Measurements from ENCODE around the gene SPHK2. TPM values are rescaled to one million over a fixed set of nuclear protein-coding genes. Genes with fewer than 3 reads are reported as not detected.
A peak's percentile ranks its signal among the peaks of the same experiment; 100 is the strongest.

The SPHK2 gene, protein sequence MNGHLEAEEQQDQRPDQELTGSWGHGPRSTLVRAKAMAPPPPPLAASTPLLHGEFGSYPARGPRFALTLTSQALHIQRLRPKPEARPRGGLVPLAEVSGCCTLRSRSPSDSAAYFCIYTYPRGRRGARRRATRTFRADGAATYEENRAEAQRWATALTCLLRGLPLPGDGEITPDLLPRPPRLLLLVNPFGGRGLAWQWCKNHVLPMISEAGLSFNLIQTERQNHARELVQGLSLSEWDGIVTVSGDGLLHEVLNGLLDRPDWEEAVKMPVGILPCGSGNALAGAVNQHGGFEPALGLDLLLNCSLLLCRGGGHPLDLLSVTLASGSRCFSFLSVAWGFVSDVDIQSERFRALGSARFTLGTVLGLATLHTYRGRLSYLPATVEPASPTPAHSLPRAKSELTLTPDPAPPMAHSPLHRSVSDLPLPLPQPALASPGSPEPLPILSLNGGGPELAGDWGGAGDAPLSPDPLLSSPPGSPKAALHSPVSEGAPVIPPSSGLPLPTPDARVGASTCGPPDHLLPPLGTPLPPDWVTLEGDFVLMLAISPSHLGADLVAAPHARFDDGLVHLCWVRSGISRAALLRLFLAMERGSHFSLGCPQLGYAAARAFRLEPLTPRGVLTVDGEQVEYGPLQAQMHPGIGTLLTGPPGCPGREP
- total RNA-seq: 10 to 100 TPM; 15.9 to 24.5 (median 17.0) TPM

DNA sequence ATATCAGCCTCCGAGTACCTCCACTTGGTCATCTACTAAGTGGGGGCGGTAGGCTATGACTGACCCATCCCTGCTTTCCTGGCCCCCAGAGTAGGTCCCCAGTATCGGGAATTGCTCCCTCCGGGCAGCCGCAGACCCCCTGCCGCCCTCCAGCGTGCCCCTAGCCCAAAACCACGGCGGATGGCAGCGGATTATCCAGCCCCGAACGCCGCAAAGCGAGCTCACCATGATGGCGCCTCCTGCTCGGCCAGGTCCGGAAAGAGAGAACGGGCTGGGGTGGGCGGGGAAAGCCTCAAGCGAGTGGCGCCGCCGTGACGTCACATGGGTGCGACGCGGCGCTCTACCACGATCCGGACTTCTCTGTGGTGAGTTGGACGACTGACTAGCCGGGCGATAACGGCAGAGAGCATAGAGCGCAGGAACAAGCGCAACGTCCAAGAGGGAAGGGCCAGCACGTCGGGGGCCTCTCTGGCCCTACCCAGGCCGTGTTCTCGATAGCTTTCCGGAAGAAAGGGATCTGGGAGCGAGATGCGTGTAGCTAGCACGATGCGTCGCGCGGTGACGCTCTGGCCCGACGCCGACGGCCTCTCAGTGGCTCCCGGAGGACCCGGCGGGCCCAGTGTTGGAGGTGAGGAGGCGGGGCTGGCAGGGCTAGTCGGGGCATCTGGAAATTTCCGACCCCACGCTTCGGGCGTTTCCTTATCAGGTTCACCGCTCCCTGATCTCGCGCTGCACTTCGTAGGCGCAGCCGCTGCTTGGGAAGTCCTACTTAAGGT is at the start of gene SPHK2, which contains the start of gene RPL18:
SPHK2 (plus strand) TSS at position 591 of the 776 bp plus-strand sequence. CDS start 1,009 bp downstream, outside the sequence.
RPL18 (minus strand) TSS at position 263 of the 776 bp plus-strand sequence; CDS start at position 228, 35 bp downstream.
- H3K4me1 ChIP-seq: peaks cover 42 to 83% (median 65%) of the 10 kb centered on the region in 4 donors
- TF ChIP-seq POLR2AphosphoS5 (IDR thresholded peaks at IDR 0.05) (peak; percentile 98 to 99), EP300 (IDR thresholded peaks at IDR 0.05) (no peak), POLR2A (IDR thresholded peaks at IDR 0.05; ENCODE audit: low read depth) (peak; percentile 95)
- TF ChIP-seq, protein P1, sequence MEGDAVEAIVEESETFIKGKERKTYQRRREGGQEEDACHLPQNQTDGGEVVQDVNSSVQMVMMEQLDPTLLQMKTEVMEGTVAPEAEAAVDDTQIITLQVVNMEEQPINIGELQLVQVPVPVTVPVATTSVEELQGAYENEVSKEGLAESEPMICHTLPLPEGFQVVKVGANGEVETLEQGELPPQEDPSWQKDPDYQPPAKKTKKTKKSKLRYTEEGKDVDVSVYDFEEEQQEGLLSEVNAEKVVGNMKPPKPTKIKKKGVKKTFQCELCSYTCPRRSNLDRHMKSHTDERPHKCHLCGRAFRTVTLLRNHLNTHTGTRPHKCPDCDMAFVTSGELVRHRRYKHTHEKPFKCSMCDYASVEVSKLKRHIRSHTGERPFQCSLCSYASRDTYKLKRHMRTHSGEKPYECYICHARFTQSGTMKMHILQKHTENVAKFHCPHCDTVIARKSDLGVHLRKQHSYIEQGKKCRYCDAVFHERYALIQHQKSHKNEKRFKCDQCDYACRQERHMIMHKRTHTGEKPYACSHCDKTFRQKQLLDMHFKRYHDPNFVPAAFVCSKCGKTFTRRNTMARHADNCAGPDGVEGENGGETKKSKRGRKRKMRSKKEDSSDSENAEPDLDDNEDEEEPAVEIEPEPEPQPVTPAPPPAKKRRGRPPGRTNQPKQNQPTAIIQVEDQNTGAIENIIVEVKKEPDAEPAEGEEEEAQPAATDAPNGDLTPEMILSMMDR (IDR thresholded peaks at IDR 0.05): peak in 1 of 3 experiments; percentile 31

DNA sequence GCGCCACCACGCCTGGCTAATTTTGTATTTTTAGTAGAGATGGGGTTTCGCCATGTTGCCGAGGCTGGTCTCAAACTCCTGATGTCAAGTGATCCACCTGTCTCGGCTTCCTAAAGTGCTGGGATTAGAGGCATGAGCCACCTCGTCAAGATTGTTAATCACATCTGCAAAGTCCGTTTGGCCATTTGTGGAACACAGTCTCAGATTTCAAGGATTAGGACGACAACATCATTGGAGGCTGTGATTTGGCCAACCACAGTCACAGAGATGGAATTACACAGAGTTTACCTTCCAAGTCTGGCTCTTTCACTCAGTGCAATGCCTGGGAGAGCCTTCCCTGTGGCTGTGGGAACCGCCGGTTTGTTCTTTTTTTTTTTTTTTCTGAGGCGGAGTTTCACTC is 49.5 kb upstream of the SPHK2 start:
- 72% methylated on average over 11 of the region's 11 CpGs for WGBS
- no peaks in the 10 kb centered on the region for H3K36me3 ChIP-seq
- no peaks in the 10 kb centered on the region for H3K27me3 ChIP-seq
- peaks cover 8 to 19% (median 16%) of the 10 kb centered on the region in 4 donors for H3K4me1 ChIP-seq
- no peaks in the 10 kb centered on the region for H3K9me3 ChIP-seq
- H3K27ac ChIP-seq (replicated peaks in 1 of 4): no peak overlapping the region
- intact Hi-C loops (cut with DNase I): no loop called here
- H3K4me3 ChIP-seq: no peak overlapping the region
- DNase-seq (ENCODE audit: extremely low spot score): no peak
- no peak for TF ChIP-seq POLR2A (IDR thresholded peaks at IDR 0.05; ENCODE audit: low read depth)
- TF ChIP-seq POLR2AphosphoS5 (IDR thresholded peaks at IDR 0.05): no peak
- no peak for TF ChIP-seq EP300 (IDR thresholded peaks at IDR 0.05)
- TF ChIP-seq, protein P1 (IDR thresholded peaks at IDR 0.05): no peak

More for the DNA sequence above, at the start of gene SPHK2, which contains the start of gene RPL18:
- DNase-seq (ENCODE audit: extremely low spot score): peak; percentile 99
- Histone ChIP-seq H3K27ac (replicated peaks in 1 of 4) (peak within 1 kb of the TSS; percentile 93 to 95 (median 94)), H3K9me3 (no peaks in the 10 kb centered on the region), H3K4me3 (peak within 1 kb of the TSS; percentile 75 to 96 (median 78)), H3K36me3 (peaks cover 24 to 47% (median 39%) of the 10 kb centered on the region in 4 donors), H3K27me3 (no peaks in the 10 kb centered on the region)
- intact Hi-C loops (cut with DNase I): no loop called here
- WGBS: under 1% methylated on average over 36 of the region's 69 CpGs

DNA sequence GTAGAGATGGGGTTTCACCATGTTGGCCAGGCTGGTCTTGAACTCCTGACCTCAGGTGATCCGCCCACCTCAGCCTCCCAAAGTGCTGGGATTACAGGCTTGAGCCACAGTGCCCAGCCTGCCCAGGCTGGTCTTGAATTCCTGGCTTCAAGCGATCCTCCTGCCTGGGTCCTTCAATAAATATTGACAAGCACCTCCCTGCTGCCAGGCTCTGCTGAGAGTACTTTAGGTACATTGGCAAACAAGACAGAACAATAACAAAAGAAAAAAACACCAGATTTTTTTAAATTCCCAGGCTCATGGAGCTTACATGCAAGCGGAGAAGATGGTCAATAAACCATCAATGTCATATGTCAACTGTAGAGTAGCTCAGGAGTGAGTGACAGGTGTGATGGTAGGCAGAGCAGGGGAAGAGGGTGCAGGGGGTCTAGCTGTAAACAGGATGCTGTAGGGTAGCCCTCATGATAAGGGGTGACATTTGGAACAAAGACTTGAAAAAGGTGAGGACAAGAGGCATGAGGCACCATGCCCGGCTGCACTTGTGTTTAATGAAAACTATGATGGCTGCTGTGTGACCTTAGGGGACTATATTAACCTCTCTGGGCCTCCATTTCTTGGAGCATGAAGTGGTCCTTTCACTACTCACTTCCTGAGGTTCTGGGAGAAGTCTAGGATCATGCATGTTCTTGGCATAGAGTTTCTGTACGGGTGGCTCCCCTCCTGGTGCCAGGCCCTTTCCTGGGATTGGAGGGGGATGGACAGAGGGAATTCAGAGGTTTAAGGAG is 47.7 kb upstream of the SPHK2 start:
- WGBS: 80% methylated on average over 5 of the region's 5 CpGs
- Histone ChIP-seq H3K9me3 (no peaks in the 10 kb centered on the region), H3K27ac (replicated peaks in 1 of 4) (no peak overlapping the region), H3K4me3 (no peak overlapping the region), H3K27me3 (no peaks in the 10 kb centered on the region), H3K4me1 (peaks cover 8 to 19% (median 16%) of the 10 kb centered on the region in 4 donors), H3K36me3 (no peaks in the 10 kb centered on the region)
- TF ChIP-seq, protein P1 (IDR thresholded peaks at IDR 0.05): no peak
- TF ChIP-seq EP300 (IDR thresholded peaks at IDR 0.05): no peak
- DNase-seq (ENCODE audit: extremely low spot score): no peak
- intact Hi-C loops (cut with DNase I): no loop called here

DNA sequence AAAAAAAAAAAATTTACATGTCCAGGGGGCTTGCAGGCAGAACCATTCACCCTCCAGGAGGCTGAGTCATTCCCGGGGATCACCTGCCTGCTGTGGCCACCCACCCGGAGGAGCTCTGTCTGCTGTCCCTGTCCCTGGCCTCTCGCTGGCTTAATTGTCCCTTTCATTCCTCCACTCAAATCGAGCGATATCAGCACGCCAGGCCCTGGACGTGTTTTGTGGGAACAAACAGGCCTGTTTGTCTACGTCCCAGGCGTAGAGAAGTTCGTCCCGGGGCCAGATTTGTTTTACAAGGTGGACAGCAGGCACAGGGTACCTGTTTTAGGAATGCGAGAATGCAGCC is 46.2 kb upstream of the SPHK2 start:
- H3K36me3 ChIP-seq: no peaks in the 10 kb centered on the region
- TF ChIP-seq EP300 (IDR thresholded peaks at IDR 0.05): no peak
- no peak for TF ChIP-seq POLR2A (IDR thresholded peaks at IDR 0.05; ENCODE audit: low read depth)
- TF ChIP-seq, protein P1 (IDR thresholded peaks at IDR 0.05): no peak
- TF ChIP-seq POLR2AphosphoS5 (IDR thresholded peaks at IDR 0.05): no peak
- intact Hi-C loops (cut with DNase I): no loop called here
- no peaks in the 10 kb centered on the region for H3K9me3 ChIP-seq
- peaks cover 2 to 9% (median 8%) of the 10 kb centered on the region in 4 donors for H3K4me1 ChIP-seq
- no peak overlapping the region for H3K27ac ChIP-seq (replicated peaks in 1 of 4)
- DNase-seq (ENCODE audit: extremely low spot score): no peak
- H3K4me3 ChIP-seq: no peak overlapping the region
- WGBS: 85% methylated on average over 12 of the region's 12 CpGs
- no peaks in the 10 kb centered on the region for H3K27me3 ChIP-seq

Measured in esophagus muscularis mucosa (tissue), 4 donors.